Measurements from ENCODE around the gene FAM193A.
"Not testable (repeated sequence)": the region's sequence is repeated elsewhere in the genome, so short reads cannot be mapped to it uniquely, and the experiment has no call there.

DNA sequence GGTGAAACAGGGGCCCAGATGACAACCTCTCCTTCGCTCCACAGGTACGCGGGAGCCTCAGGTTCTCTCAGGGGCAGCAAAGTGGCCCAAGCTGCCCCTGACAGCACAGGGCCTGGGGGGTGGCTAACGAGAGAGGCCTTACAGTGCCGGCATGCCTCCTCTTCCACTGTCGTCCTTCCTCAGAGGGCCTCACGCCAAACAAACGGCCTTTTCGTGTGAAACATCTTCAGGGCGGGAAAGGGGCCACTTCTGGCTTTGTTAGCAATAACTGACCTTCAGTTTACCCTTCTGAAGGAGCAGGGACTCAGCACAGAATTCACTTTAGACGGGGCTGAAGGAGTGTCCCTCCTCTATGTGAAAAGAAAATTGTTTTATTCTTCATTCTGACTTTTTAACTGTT, 21.5 kb upstream of the FAM193A start:
- TF ChIP-seq, protein P1, sequence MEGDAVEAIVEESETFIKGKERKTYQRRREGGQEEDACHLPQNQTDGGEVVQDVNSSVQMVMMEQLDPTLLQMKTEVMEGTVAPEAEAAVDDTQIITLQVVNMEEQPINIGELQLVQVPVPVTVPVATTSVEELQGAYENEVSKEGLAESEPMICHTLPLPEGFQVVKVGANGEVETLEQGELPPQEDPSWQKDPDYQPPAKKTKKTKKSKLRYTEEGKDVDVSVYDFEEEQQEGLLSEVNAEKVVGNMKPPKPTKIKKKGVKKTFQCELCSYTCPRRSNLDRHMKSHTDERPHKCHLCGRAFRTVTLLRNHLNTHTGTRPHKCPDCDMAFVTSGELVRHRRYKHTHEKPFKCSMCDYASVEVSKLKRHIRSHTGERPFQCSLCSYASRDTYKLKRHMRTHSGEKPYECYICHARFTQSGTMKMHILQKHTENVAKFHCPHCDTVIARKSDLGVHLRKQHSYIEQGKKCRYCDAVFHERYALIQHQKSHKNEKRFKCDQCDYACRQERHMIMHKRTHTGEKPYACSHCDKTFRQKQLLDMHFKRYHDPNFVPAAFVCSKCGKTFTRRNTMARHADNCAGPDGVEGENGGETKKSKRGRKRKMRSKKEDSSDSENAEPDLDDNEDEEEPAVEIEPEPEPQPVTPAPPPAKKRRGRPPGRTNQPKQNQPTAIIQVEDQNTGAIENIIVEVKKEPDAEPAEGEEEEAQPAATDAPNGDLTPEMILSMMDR (IDR thresholded peaks at IDR 0.05): not testable (repeated sequence)
- TF ChIP-seq ZFX (IDR thresholded peaks at IDR 0.05; ENCODE audit: borderline replicate concordance): not testable (repeated sequence)
